Right lobe of liver (tissue), 4 donors: Measurements from ENCODE around the gene ANKRD44.

Source experiments
- POLR2A ChIP-seq: fragments of 450-650 bp; IDR thresholded peaks from one replicate; pipeline ENCODE4 v1.6.1; 2017; ENCODE audit warnings: antibody characterized with exemption, mild to moderate bottlenecking
- TF ChIP-seq, protein P1 (sequence below), 4 donors: fragments of 200-600 bp in 3 of 4; fragments of 450-650 bp in 1 of 4; IDR thresholded peaks; one replicate each; pipeline versions ENCODE4 v1.5.1 to v1.8.0; 2016 to 2022; ENCODE audit warnings: antibody characterized with exemption in 4 of 4, mild to moderate bottlenecking in 2 of 4
- donor health status: DM: no; HTN: no; CAD: no.
- donor health status: DM: no; HTN: no; CAD: no.
- donor health status: DM: no; HTN: yes; CAD: no.

DNA sequence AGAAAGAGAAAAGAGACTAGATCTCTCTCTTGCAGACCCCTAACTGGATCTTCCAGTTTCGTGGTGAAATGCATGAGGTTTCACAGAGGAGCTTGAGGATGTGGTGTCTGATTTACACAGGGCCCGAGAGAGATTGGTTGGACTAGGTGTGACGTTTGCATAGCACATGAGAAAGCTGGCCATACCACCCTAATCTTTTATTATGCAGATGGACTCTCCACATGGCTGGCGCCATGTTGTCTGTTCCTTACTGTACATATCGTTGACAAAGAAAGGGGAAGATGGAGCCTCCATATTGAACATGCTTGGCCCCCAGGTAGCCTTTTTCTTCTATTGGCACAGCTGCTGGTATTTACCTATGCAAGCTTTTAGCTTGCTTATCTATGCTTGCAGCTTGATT is 356.6 kb downstream of the ANKRD44 start:
- TF ChIP-seq, protein P1, sequence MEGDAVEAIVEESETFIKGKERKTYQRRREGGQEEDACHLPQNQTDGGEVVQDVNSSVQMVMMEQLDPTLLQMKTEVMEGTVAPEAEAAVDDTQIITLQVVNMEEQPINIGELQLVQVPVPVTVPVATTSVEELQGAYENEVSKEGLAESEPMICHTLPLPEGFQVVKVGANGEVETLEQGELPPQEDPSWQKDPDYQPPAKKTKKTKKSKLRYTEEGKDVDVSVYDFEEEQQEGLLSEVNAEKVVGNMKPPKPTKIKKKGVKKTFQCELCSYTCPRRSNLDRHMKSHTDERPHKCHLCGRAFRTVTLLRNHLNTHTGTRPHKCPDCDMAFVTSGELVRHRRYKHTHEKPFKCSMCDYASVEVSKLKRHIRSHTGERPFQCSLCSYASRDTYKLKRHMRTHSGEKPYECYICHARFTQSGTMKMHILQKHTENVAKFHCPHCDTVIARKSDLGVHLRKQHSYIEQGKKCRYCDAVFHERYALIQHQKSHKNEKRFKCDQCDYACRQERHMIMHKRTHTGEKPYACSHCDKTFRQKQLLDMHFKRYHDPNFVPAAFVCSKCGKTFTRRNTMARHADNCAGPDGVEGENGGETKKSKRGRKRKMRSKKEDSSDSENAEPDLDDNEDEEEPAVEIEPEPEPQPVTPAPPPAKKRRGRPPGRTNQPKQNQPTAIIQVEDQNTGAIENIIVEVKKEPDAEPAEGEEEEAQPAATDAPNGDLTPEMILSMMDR (IDR thresholded peaks at IDR 0.05): no peak
- TF ChIP-seq POLR2A: no peak
